GM15510 (cell line): Measurements from ENCODE around the gene ITPR2.

Source experiments
- POLR2A ChIP-seq: IDR thresholded peaks from 3 replicates; pipeline ENCODE4 v1.6.1; 2011; ENCODE audit warnings: borderline replicate concordance; ENCODE audit not compliant: insufficient read length; ENCODE audit errors: extremely low read depth

ITPR2 gene

GRCh38 chr12:26721800-26722199 is 111.2 kb downstream of the ITPR2 start:
- TF ChIP-seq POLR2A, result no peak

- no peak for TF ChIP-seq POLR2A
Observed at GRCh38 chr12:26719852-26720251, 113.1 kb downstream of the ITPR2 start.

GRCh38 chr12:26717757-26718156 is 115.2 kb downstream of the ITPR2 start:
- no peak for TF ChIP-seq POLR2A

GRCh38 chr12:26715232-26715631 is 117.8 kb downstream of the ITPR2 start:
- no peak for TF ChIP-seq POLR2A

- no peak for TF ChIP-seq POLR2A
Observed at GRCh38 chr12:26713885-26714383, 119.1 kb downstream of the ITPR2 start.

- TF ChIP-seq POLR2A, result no peak
Observed at GRCh38 chr12:26712892-26713291, 120.1 kb downstream of the ITPR2 start.

- TF ChIP-seq POLR2A, result no peak
Observed at GRCh38 chr12:26711569-26711968, 121.4 kb downstream of the ITPR2 start.

- no peak for TF ChIP-seq POLR2A
Observed at GRCh38 chr12:26711072-26711471, 121.9 kb downstream of the ITPR2 start.

- no peak for TF ChIP-seq POLR2A
Observed at GRCh38 chr12:26705851-26706250, 127.1 kb downstream of the ITPR2 start.

GRCh38 chr12:26704684-26705460 is 128.1 kb downstream of the ITPR2 start:
- no peak for TF ChIP-seq POLR2A

- no peak for TF ChIP-seq POLR2A
Observed at GRCh38 chr12:26704214-26704613, 128.8 kb downstream of the ITPR2 start.

- no peak for TF ChIP-seq POLR2A
Observed at GRCh38 chr12:26702741-26703140, 130.3 kb downstream of the ITPR2 start.

- TF ChIP-seq POLR2A, result no peak
Observed at GRCh38 chr12:26701604-26702215, 131.3 kb downstream of the ITPR2 start.

- TF ChIP-seq POLR2A, result no peak
Observed at GRCh38 chr12:26700430-26700829, 132.6 kb downstream of the ITPR2 start.

- TF ChIP-seq POLR2A, result no peak
Observed at GRCh38 chr12:26699237-26699636, 133.8 kb downstream of the ITPR2 start.

- no peak for TF ChIP-seq POLR2A
Observed at GRCh38 chr12:26698186-26698585, 134.8 kb downstream of the ITPR2 start.
